ENCODE results near the gene PRSS50.

DNA sequence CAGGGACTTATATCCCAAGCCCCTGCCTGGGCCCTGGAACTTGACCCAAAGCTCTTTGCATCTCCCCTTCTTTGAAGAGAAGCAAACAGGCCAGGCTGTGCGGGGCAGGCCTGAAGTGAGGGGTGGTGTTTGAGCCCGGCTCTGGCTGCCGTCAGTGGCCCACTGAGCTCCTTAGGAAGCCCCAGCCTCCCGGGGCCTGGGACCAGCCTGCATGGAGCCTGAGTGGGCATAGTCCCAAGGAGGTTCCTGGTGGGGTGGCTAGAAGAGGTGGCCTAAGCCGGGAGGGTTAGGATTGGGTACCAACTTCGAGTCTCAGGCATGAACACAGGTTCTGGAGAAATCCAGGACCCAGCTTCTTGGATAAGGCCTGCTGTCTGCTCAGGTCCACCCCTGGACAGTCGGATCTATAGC lies 10.1 kb downstream of the PRSS50 start:
- TF ChIP-seq POLR2A (IDR thresholded peaks at IDR 0.05) (no peak), CTCF (IDR thresholded peaks at IDR 0.05) (no peak), POLR2AphosphoS5 (IDR thresholded peaks at IDR 0.05; ENCODE audit: insufficient read depth in 1 of 2, low read depth in 1 of 2) (no peak)

All from vagina (tissue), 2 donors.